HEK293T (cell line): ENCODE data around the gene SCGB1C1.
A peak's percentile ranks its signal among the peaks of the same experiment; 100 is the strongest.

Source experiments
- BHLHE40 ChIP-seq: fragments of 450-650 bp; IDR thresholded peaks from 2 replicates; pipeline ENCODE4 v1.6.1; 2016; ENCODE audit warnings: mild to moderate bottlenecking, moderate library complexity, borderline replicate concordance
- CTBP1 ChIP-seq: fragments of 450-650 bp; IDR thresholded peaks from 2 replicates; pipeline ENCODE4 v1.6.1; 2016; ENCODE audit warnings: borderline replicate concordance
- ELF4 ChIP-seq: fragments of 450-650 bp; IDR thresholded peaks from 2 replicates; pipeline ENCODE4 v1.6.1; 2017; ENCODE audit warnings: antibody characterized with exemption
- LEF1 ChIP-seq: fragments of 450-650 bp; IDR thresholded peaks from 2 replicates; pipeline ENCODE4 v1.6.1; 2017; ENCODE audit warnings: mild to moderate bottlenecking, borderline replicate concordance
- SP1 ChIP-seq: fragments of 450-650 bp; IDR thresholded peaks from 2 replicates; pipeline ENCODE4 v1.6.1; 2017
- SUZ12 ChIP-seq: fragments of 450-650 bp; IDR thresholded peaks from 2 replicates; pipeline ENCODE4 v1.6.1; 2016; ENCODE audit warnings: mild to moderate bottlenecking
- ZNF384 ChIP-seq: fragments of 450-650 bp; IDR thresholded peaks from 2 replicates; pipeline ENCODE4 v1.6.1; 2016
- TF ChIP-seq, protein P1 (sequence below): fragments of 450-650 bp; IDR thresholded peaks from 2 replicates; pipeline ENCODE4 v1.6.1; 2016

GRCh38 chr11:207208-207862 lies 14.5 kb downstream of the SCGB1C1 start, which contains the start of the genes BET1L and RIC8A:
- TF ChIP-seq, protein P1, sequence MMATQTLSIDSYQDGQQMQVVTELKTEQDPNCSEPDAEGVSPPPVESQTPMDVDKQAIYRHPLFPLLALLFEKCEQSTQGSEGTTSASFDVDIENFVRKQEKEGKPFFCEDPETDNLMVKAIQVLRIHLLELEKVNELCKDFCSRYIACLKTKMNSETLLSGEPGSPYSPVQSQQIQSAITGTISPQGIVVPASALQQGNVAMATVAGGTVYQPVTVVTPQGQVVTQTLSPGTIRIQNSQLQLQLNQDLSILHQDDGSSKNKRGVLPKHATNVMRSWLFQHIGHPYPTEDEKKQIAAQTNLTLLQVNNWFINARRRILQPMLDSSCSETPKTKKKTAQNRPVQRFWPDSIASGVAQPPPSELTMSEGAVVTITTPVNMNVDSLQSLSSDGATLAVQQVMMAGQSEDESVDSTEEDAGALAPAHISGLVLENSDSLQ, result no peak
- TF ChIP-seq CTBP1 (no peak), SP1 (no peak), ELF4 (peak; percentile 62), BHLHE40 (no peak), LEF1 (no peak), ZNF384 (no peak), SUZ12 (no peak)
